Activated CD4-positive, alpha-beta T cell treated with anti-CD3 and anti-CD28 coated beads for 36 hours (primary cell): ENCODE results near the gene MS4A12. TPM values are rescaled to one million over a fixed set of nuclear protein-coding genes. Genes with fewer than 3 reads are reported as not detected.
"Not testable (repeated sequence)": the region's sequence is repeated elsewhere in the genome, so short reads cannot be mapped to it uniquely, and the experiment has no call there.

Experiments used
- ATAC-seq: fragments of 200-7000 bp; cut with Tn5 transposase; one replicate; pipeline ENCODE4 v1.10.0; 2021; ENCODE audit warnings: mild to moderate bottlenecking, moderate library complexity
- CTCF ChIA-PET: fragments of 350-600 bp; sonication (Branson Sonifier 250); formaldehyde crosslinking; loops from one replicate; lab custom pipeline; 2021; ENCODE audit warnings: antibody characterized with exemption; lab: Charles Lee
- POLR2A ChIA-PET: fragments of 350-600 bp; sonication (Branson Sonifier 250); formaldehyde crosslinking; loops from one replicate; lab custom pipeline; 2021; ENCODE audit warnings: antibody characterized with exemption, inconsistent platforms; lab: Charles Lee
- DNase-seq: peaks from one replicate; pipeline ENCODE4 v3.0.0-alpha.2; 2020
- H3K27ac Mint-ChIP-seq: one replicate; pipeline ENCODE4 v1.8.0; 2021; ENCODE audit warnings: mixed read lengths
- H3K27me3 Mint-ChIP-seq: one replicate; pipeline ENCODE4 v1.8.0; 2021; ENCODE audit warnings: mixed read lengths
- H3K36me3 Mint-ChIP-seq: one replicate; pipeline ENCODE4 v1.8.0; 2021; ENCODE audit warnings: low read depth, mixed read lengths
- H3K4me1 Mint-ChIP-seq: one replicate; pipeline ENCODE4 v1.8.0; 2021; ENCODE audit warnings: mixed read lengths
- H3K4me3 Mint-ChIP-seq: one replicate; pipeline ENCODE4 v1.8.0; 2021; ENCODE audit warnings: mild to moderate bottlenecking, moderate library complexity, mixed read lengths
- H3K9me3 Mint-ChIP-seq: one replicate; pipeline ENCODE4 v1.8.0; 2021; ENCODE audit warnings: low read depth, mixed read lengths
- intact Hi-C, 2 experiments: fragments of 100-400 bp; cut with DNase I in 1 of 2; cut with micrococcal nuclease in 1 of 2; formaldehyde crosslinking; loops; one replicate each; pipeline versions ENCODE4 v1.14.2 to v1.15.1; 2022 to 2024; cut with DNase I, micrococcal nuclease
- total RNA-seq, 2 experiments: library from RNA; stranded (reverse); gene quantifications; one replicate each; pipeline ENCODE4 v1.2.3, GENCODE V29; 2021

The MS4A12 gene
- total RNA-seq, 2 experiments from 2014 or later: not detected

GRCh38 chr11:60485987-60486386 lies 6.6 kb upstream of the MS4A12 start:
- DNase-seq (peak; percentile 46), ATAC-seq (peak; percentile 74)
- H3K4me3 Mint-ChIP-seq: no peak overlapping the region
- H3K27me3 Mint-ChIP-seq: peaks cover 2% of the 10 kb centered on the region
- peaks cover 3% of the 10 kb centered on the region for H3K4me1 Mint-ChIP-seq
- intact Hi-C loops: loop anchor here (1.0 to 10.0 kb wide), 5 partner anchors 122 to 221 kb away; no protein-coding TSS in a partner anchor
- H3K9me3 Mint-ChIP-seq: no peaks in the 10 kb centered on the region
- H3K27ac Mint-ChIP-seq: no peak overlapping the region
- ChIA-PET CTCF (no interaction called here), POLR2A (no interaction called here)
- H3K36me3 Mint-ChIP-seq: no peaks in the 10 kb centered on the region

GRCh38 chr11:60493454-60493853 lies 876 bp downstream of the MS4A12 start:
- Mint-ChIP-seq H3K4me3 (no peak overlapping the region), H3K36me3 (no peaks in the 10 kb centered on the region), H3K4me1 (no peaks in the 10 kb centered on the region), H3K27ac (no peak overlapping the region), H3K9me3 (no peaks in the 10 kb centered on the region), H3K27me3 (peaks cover 16% of the 10 kb centered on the region)
- ChIA-PET POLR2A (no interaction called here), CTCF (no interaction called here)
- ATAC-seq (no peak), DNase-seq (no peak)
- intact Hi-C loops: no loop called here

- Mint-ChIP-seq H3K36me3 (no peaks in the 10 kb centered on the region), H3K9me3 (no peaks in the 10 kb centered on the region), H3K4me1 (no peaks in the 10 kb centered on the region), H3K4me3 (no peak overlapping the region), H3K27me3 (peaks cover 25% of the 10 kb centered on the region), H3K27ac (no peak overlapping the region)
- ChIA-PET CTCF (no interaction called here), POLR2A (no interaction called here)
- no peak for ATAC-seq
- intact Hi-C loops: no loop called here
- no peak for DNase-seq
Observed at GRCh38 chr11:60498399-60498798, 5.8 kb downstream of the MS4A12 start.

DNA sequence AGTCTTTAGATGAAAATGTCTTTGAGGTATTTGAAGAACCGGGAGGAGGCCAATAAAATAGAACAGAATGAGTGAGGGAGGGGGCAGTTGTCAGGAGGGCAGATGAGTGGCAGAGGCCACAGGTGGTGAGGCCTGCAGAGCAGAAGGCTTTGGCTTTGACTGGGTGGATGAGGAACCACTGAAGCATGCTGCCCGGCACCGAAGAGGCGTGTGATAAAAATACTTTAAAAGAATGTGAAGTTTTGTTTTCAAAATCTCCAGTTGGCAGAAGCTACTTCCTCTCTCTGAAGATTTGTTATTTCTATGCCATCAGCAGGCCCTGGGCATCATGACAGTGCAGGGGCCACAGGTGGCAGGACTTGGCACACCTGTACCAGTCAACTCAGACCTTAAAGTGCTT lies 6.3 kb downstream of the MS4A12 start:
- Mint-ChIP-seq H3K9me3 (no peaks in the 10 kb centered on the region), H3K4me1 (no peaks in the 10 kb centered on the region), H3K27me3 (peaks cover 25% of the 10 kb centered on the region), H3K27ac (no peak overlapping the region), H3K36me3 (no peaks in the 10 kb centered on the region), H3K4me3 (no peak overlapping the region)
- ATAC-seq (peak; percentile 65), DNase-seq (peak; percentile 31)
- CTCF ChIA-PET: no interaction called here
- POLR2A ChIA-PET: no interaction called here
- intact Hi-C loops: no loop called here

DNA sequence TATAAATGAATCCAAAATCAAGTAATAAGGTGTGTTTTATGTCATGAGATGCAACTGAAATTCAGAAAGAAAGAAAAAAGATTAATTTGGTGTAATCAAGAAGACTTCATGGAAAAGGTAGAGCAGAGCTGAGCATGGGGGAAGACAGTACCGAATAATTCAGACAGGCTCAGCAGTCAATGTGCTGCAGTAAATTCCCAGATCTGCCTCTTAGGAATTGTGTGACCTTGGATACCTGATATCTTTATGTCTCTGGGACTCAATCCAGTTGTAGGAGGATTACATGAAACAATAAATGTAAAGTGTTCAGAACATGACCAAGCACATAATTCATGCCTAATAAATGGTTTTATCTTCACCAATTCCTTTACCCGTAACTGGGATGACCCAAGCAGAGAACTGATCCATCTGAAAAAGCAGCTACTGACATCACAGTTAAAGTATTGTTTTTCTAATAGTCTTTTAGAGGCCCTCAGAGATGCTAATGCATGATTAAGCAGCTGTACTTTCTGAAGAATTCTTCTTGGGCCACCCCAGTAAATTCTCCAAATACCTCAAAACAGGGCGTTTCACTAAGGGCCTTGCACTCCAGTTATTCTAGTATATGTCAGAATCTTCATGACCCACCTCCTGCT lies 7.8 kb downstream of the MS4A12 start:
- no peak overlapping the region for H3K4me3 Mint-ChIP-seq
- CTCF ChIA-PET: no interaction called here
- POLR2A ChIA-PET: no interaction called here

DNA sequence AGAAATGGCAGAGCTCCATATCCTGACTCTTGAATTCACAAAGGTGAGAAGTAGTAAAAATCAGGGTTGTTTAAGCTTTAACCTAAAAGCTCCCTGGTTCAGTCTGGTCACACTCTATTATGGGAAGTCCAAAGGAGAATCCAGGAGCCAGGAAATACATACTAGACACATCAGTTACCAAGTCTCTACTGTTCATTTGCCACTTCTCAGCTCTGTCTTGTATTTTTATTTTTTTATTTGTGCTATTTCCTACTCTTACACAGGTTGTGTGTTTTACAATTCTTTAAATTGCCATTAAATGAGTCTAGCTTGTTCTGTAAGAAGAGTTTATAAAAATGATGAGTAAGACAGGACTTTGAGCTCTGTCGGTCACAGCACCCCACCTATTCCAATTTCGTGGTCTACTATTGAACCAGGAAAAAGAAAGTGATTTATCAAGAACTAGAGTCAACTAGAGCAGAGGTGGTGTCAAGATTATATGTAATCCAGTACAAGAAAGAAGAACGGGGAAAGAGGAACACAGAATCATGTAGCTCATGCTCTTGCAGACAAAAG lies 9.7 kb downstream of the MS4A12 start:
- intact Hi-C loops: loop anchor here in 1 of 2 experiments (10.0 kb wide), 1 partner anchor 337 kb away; no protein-coding TSS in a partner anchor
- no peak for ATAC-seq
- no peak for DNase-seq
- peaks cover 10% of the 10 kb centered on the region for H3K4me1 Mint-ChIP-seq
- no peak overlapping the region for H3K27ac Mint-ChIP-seq
- H3K27me3 Mint-ChIP-seq: peaks cover 37% of the 10 kb centered on the region
- no peak overlapping the region for H3K4me3 Mint-ChIP-seq
- H3K36me3 Mint-ChIP-seq: no peaks in the 10 kb centered on the region
- ChIA-PET POLR2A (no interaction called here), CTCF (interaction anchor here (0.8 kb wide), 1 partner anchor 19 kb away, joined by 3 read pairs; no protein-coding TSS in a partner anchor)
- no peaks in the 10 kb centered on the region for H3K9me3 Mint-ChIP-seq

More for the DNA sequence above, 7.8 kb downstream of the MS4A12 start:
- no peaks in the 10 kb centered on the region for H3K36me3 Mint-ChIP-seq
- ATAC-seq (no peak), DNase-seq (no peak)
- peaks cover 10% of the 10 kb centered on the region for H3K4me1 Mint-ChIP-seq
- peaks cover 23% of the 10 kb centered on the region for H3K27me3 Mint-ChIP-seq
- no peaks in the 10 kb centered on the region for H3K9me3 Mint-ChIP-seq
- no peak overlapping the region for H3K27ac Mint-ChIP-seq
- intact Hi-C loops: loop anchor here in 1 of 2 experiments (10.0 kb wide), 1 partner anchor 336 kb away; no protein-coding TSS in a partner anchor

DNA sequence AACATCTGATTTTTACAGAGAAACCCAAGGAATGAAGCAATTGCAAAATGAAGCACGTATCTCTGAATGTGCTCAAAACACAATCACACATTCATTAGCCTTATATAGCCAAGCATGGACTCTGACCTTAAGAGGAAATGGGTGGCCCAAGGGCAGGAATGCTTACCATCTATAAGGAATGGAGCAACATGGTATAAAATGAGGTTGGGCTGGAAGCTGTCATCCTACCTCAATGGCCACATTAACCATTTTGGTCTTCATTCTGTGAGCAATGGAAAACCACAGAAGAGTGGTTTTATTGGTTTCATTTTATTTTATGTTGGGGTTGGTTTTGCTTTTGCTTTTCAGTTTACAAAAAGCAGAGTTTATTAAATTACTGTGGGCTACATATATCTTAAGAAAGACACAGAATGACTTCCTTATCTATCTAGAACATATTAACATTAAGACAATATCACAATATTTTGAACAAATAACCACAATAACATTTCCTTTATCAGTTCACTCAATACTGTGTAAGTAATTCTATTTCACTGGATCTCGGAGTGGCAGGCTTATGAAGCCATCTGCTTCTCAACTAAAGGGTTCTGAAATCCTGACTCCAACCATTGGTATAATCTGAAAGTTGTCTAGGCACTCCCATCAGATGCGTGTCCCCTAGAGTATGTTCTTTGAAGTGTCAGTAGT lies 11.8 kb downstream of the MS4A12 start:
- ChIA-PET CTCF (interaction anchor here (0.9 to 1.2 kb wide), 2 partner anchors 17 to 144 kb away, joined by 3 read pairs; no protein-coding TSS in a partner anchor), POLR2A (no interaction called here)
- intact Hi-C loops: loop anchor here in 1 of 2 experiments (10.0 kb wide), 1 partner anchor 340 kb away; no protein-coding TSS in a partner anchor
- ATAC-seq (peak; percentile 66), DNase-seq (no peak)
- Mint-ChIP-seq H3K4me3 (no peak overlapping the region), H3K27ac (no peak overlapping the region), H3K4me1 (peaks cover 10% of the 10 kb centered on the region), H3K36me3 (no peaks in the 10 kb centered on the region), H3K9me3 (peaks cover 3% of the 10 kb centered on the region), H3K27me3 (peaks cover 39% of the 10 kb centered on the region)

DNA sequence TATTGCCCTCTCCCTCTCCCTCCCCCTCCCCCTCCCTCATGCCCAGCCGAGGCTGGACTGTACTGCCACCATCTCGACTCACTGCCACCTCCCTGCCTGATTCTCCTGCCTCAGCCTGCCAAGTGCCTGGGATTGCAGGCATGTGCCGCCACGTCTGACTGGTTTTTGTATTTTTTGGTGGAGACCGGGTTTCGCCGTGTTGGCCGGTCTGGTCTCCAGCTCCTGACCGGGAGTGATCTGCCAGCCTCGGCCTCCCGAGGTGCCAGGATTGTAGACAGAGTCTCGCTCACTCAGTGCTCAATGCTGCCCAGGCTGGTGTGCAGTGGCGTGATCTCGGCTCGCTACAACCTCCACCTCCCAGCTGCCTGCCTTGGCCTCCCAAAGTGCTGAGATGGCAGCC lies 17.0 kb downstream of the MS4A12 start:
- CTCF ChIA-PET, H3K4me1 Mint-ChIP-seq, POLR2A ChIA-PET, DNase-seq, ATAC-seq, H3K9me3 Mint-ChIP-seq, H3K36me3 Mint-ChIP-seq, H3K27ac Mint-ChIP-seq, H3K4me3 Mint-ChIP-seq: not testable (repeated sequence)
- peaks cover 29% of the 10 kb centered on the region for H3K27me3 Mint-ChIP-seq
- intact Hi-C loops: loop anchor here in 1 of 2 experiments (10.0 kb wide), 1 partner anchor 345 kb away; no protein-coding TSS in a partner anchor

DNA sequence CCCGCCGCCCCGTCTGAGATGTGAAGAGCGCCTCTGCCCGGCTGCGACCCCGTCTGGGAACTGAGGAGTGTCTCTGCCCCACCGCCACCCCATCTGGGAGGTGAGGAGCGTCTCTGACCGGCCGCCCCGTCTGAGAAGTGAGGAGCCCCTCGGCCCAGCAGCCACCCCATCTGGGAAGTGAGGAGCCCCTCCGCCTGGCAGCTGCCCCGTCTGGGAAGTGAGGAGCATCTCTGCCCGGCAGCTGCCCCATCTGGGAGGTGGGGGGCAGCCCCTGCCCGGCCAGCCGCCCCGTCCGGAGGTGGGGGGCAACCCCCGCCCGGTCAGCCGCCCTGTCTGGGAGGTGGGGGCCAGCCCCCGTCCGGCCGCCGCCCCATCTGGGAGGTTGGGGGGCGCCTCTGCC lies 17.6 kb downstream of the MS4A12 start:
- ATAC-seq, H3K4me3 Mint-ChIP-seq, POLR2A ChIA-PET, H3K36me3 Mint-ChIP-seq, CTCF ChIA-PET, H3K9me3 Mint-ChIP-seq, DNase-seq, H3K4me1 Mint-ChIP-seq, intact Hi-C loops, H3K27ac Mint-ChIP-seq: not testable (repeated sequence)
- H3K27me3 Mint-ChIP-seq: peaks cover 25% of the 10 kb centered on the region

- no peaks in the 10 kb centered on the region for H3K4me1 Mint-ChIP-seq
- POLR2A ChIA-PET: no interaction called here
- intact Hi-C loops: no loop called here
- peaks cover 4% of the 10 kb centered on the region for H3K9me3 Mint-ChIP-seq
- no peak overlapping the region for H3K4me3 Mint-ChIP-seq
- peaks cover 17% of the 10 kb centered on the region for H3K27me3 Mint-ChIP-seq
- no peak overlapping the region for H3K27ac Mint-ChIP-seq
- no peak for ATAC-seq
- H3K36me3 Mint-ChIP-seq: no peaks in the 10 kb centered on the region
- CTCF ChIA-PET: no interaction called here
- DNase-seq: no peak
Observed at GRCh38 chr11:60511393-60511792, 18.8 kb downstream of the MS4A12 start.

DNA sequence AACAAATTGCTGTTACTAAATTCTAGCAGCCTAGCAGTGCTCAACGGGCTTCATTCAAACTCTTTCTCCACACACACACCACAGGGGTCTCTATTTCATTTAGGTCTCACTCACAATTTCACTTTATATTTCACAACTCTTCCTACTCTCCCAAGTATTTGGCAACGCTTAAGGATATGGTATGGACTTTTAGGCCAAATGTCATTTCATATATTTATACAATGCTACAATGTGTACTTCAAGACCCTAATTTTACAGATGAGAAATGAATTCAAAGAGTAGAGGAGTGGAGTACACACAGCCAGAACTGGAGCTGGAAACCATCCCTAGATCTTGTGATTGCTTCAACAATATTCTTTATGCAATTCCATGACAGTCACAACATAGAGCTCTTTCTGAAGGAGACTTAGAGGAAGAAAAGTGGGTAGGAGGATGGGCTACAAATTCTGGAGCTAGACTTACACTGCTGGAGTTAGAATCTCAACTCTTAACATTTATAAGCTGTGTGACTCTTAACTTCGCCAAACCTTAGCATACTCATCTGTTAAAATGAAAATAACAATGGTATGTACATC lies 20.2 kb downstream of the MS4A12 start:
- no peak overlapping the region for H3K4me3 Mint-ChIP-seq
- POLR2A ChIA-PET: no interaction called here
- intact Hi-C loops: no loop called here
- DNase-seq (no peak), ATAC-seq (no peak)
- no peak overlapping the region for H3K27ac Mint-ChIP-seq
- no peaks in the 10 kb centered on the region for H3K4me1 Mint-ChIP-seq
- CTCF ChIA-PET: no interaction called here
- no peaks in the 10 kb centered on the region for H3K36me3 Mint-ChIP-seq
- H3K9me3 Mint-ChIP-seq: peaks cover 4% of the 10 kb centered on the region
- peaks cover 9% of the 10 kb centered on the region for H3K27me3 Mint-ChIP-seq
